ENCODE results near the gene SKP1. TPM values are rescaled to one million over a fixed set of nuclear protein-coding genes. Genes with fewer than 3 reads are reported as not detected.

Gene SKP1
- total RNA-seq, 1 experiment from 2014 or later: 348 TPM

DNA sequence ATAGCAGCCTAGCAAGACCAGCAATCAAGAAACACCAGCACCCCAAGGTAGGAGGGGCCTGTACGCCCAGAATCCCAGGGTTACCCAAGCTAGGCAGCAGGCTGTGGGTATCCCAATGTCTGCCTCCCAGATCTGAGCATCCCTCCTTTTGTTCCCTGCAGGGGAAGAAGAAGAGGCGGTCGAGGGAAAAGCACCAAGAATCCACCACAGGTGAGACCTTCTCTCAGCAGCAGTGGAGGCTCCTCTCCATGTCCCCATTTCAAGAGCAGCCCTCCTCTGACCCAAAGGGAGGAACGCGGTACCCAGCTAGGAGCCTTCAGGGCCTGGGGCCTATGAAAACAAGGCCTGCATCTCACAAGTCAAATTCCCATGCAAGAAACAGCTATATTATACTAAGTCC lies 33.3 kb downstream of the SKP1 start:
- Histone ChIP-seq H2AFZ (ENCODE audit: low read length) (no peak overlapping the region), H2BK120ac (ENCODE audit: low read depth, low read length, poor library complexity, severe bottlenecking) (no peak overlapping the region), H3K9ac (ENCODE audit: extremely low read depth, insufficient read length, low read length) (no peak overlapping the region), H3K4ac (ENCODE audit: low read depth, low read length) (no peak overlapping the region), H3K9me3 (ENCODE audit: control insufficient read depth, low read depth, low read length) (no peaks in the 10 kb centered on the region), H3K27ac (ENCODE audit: insufficient read length, low read depth, low read length) (no peak overlapping the region), H3K14ac (ENCODE audit: insufficient read depth, low read length) (no peak overlapping the region), H3K4me1 (ENCODE audit: insufficient read depth, low read length) (no peaks in the 10 kb centered on the region), H4K8ac (replicated peaks; ENCODE audit: insufficient read length, low read depth, low read length) (no peak overlapping the region), H4K91ac (ENCODE audit: insufficient read length, low read depth, low read length) (no peak overlapping the region), H4K5ac (ENCODE audit: insufficient read length, low read depth, low read length) (no peak overlapping the region), H2AK5ac (ENCODE audit: insufficient read length, low read length) (no peak overlapping the region), H3T11ph (ENCODE audit: low read length) (no peak overlapping the region), H3K79me2 (ENCODE audit: insufficient read depth, low read length) (no peaks in the 10 kb centered on the region), H3K18ac (ENCODE audit: insufficient read length, low read depth, low read length) (no peak overlapping the region), H3K23me2 (ENCODE audit: insufficient read length, low read depth, low read length, poor library complexity, severe bottlenecking) (no peaks in the 10 kb centered on the region), H3K56ac (ENCODE audit: insufficient read length, low read depth, low read length) (no peak overlapping the region), H4K20me1 (ENCODE audit: control insufficient read depth, insufficient read depth, insufficient read length) (peaks cover 4% of the 10 kb centered on the region), H3K79me1 (ENCODE audit: insufficient read depth, low read depth, low read length, poor library complexity, severe bottlenecking) (peaks cover 6% of the 10 kb centered on the region), H2BK15ac (ENCODE audit: low read depth, low read length) (no peak overlapping the region), H3K23ac (ENCODE audit: insufficient read length, low read depth, low read length) (no peak overlapping the region), H2BK5ac (ENCODE audit: insufficient read length, low read length) (no peak overlapping the region), H3K4me2 (ENCODE audit: insufficient read depth, insufficient read length, low read length) (no peak overlapping the region), H2BK12ac (ENCODE audit: insufficient read length, low read depth, low read length) (no peak overlapping the region), H2BK20ac (ENCODE audit: low read depth, low read length, poor library complexity, severe bottlenecking) (no peak overlapping the region), H3K27me3 (ENCODE audit: insufficient read depth, low read length) (no peaks in the 10 kb centered on the region)
- H3K4me3 Mint-ChIP-seq: no peak overlapping the region
- no CpG with 5 or more reads among the region's 5 CpGs for WGBS (ENCODE audit: extremely low coverage, insufficient read length, low lambda C conversion rate)
- peaks cover 3 to 10% of the 10 kb centered on the region in 2 experiments; a peak in 3 of 4 replicates for H3K4me1 Mint-ChIP-seq
- no peak for DNase-seq
- H3K36me3 Mint-ChIP-seq (ENCODE audit: insufficient read depth in 1 of 3, low read depth in 3 of 3): peaks cover 9 to 54% (median 36%) of the 10 kb centered on the region in 3 experiments; a peak in 6 of 7 replicates
- no peaks in the 10 kb centered on the region for H3K27me3 Mint-ChIP-seq (ENCODE audit: low read depth)
- H3K9me3 Mint-ChIP-seq: no peaks in the 10 kb centered on the region
- no peak overlapping the region for H3K27ac Mint-ChIP-seq
- TF ChIP-seq CTCF (conservative IDR thresholded peaks at IDR 0.05): no peak
